Uterus (tissue), 2 donors: ENCODE measurements around the gene ANKRD23.

Source experiments
- POLR2A ChIP-seq, 2 donors: fragments of 450-650 bp; IDR thresholded peaks; one replicate each; pipeline ENCODE4 v1.6.1; 2016; ENCODE audit warnings: antibody characterized with exemption in 2 of 2, mild to moderate bottlenecking in 1 of 2, moderate library complexity in 1 of 2
- TF ChIP-seq, protein P1 (sequence below), 4 experiments: fragments of 200-600 bp in 2 of 4; fragments of 450-650 bp in 2 of 4; sonication (generic) in 2 of 4; IDR thresholded peaks; one replicate each; pipeline ENCODE4 v1.5.1; 2016 to 2019; ENCODE audit warnings: antibody characterized with exemption in 4 of 4, mild to moderate bottlenecking in 2 of 4, moderate library complexity in 1 of 4

DNA sequence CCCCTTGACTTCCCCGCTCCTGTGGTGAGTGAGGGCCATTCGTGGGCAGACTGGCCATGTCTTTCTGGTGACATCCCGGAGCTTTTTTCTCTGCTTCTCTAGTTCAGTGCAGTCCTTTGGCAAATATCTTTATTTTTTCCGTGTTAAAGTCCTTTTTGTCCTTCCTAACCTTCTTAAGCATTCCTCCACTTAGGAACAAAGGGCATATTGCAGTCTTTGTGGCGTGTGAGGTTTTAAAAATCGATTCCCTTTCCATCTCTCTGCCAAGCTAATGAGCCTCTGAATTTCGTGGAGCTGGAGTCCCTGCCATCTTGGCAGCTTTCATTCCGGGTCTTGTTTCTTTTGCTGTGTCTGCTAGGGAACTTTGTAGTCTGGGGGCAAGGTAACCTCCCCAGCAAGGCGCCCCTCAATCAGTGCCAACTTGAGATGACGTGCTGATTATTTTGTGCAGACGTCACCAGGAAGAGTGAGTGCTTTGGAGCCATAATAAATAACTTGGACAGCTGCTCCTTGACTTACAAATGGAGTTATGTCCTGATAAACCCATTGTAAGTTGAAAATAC, 22.6 kb downstream of the ANKRD23 start:
- TF ChIP-seq, protein P1, sequence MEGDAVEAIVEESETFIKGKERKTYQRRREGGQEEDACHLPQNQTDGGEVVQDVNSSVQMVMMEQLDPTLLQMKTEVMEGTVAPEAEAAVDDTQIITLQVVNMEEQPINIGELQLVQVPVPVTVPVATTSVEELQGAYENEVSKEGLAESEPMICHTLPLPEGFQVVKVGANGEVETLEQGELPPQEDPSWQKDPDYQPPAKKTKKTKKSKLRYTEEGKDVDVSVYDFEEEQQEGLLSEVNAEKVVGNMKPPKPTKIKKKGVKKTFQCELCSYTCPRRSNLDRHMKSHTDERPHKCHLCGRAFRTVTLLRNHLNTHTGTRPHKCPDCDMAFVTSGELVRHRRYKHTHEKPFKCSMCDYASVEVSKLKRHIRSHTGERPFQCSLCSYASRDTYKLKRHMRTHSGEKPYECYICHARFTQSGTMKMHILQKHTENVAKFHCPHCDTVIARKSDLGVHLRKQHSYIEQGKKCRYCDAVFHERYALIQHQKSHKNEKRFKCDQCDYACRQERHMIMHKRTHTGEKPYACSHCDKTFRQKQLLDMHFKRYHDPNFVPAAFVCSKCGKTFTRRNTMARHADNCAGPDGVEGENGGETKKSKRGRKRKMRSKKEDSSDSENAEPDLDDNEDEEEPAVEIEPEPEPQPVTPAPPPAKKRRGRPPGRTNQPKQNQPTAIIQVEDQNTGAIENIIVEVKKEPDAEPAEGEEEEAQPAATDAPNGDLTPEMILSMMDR (IDR thresholded peaks at IDR 0.05): no peak
- TF ChIP-seq POLR2A (IDR thresholded peaks at IDR 0.05): no peak
